Erythroblast (primary cell): ENCODE data around the gene SNX1.

Experiments
- GATA1 ChIP-seq: IDR thresholded peaks from 2 replicates; pipeline ENCODE4 v1.6.1; 2011; ENCODE audit warnings: low read depth, mild to moderate bottlenecking, control low read depth, low read length, moderate library complexity
- POLR2A ChIP-seq: IDR thresholded peaks from 2 replicates; pipeline ENCODE4 v1.6.1; 2011; ENCODE audit warnings: mild to moderate bottlenecking, low read length

DNA sequence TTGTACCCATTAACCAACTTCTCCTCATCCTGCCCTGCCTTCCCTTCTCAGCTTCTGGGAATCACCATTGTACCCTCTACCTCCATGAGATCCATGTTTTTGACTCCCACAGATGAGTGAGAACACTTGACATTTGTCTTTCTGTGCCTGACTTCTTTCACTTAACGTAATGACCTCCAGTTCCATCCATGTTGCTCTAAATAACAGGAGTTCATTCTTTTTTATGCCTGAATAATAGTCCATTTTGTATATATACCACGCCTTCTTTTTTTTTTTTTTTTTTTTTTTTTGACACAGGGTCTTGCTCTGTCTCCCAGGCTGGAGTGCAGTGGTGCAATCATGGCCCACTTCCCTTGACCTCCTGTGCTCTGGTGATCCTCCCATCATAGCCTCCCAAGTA is 6.7 kb downstream of the SNX1 start:
- TF ChIP-seq POLR2A (no peak), GATA1 (no peak)
